Right atrium auricular region (tissue), 2 donors: Measurements from ENCODE around the gene INPP5D. TPM values are rescaled to one million over a fixed set of nuclear protein-coding genes. Genes with fewer than 3 reads are reported as not detected.
"Not testable (repeated sequence)": the region's sequence is repeated elsewhere in the genome, so short reads cannot be mapped to it uniquely, and the experiment has no call there.

Experiments
- DNase-seq: peaks from one replicate; pipeline ENCODE4 v3.0.0-alpha.2; 2019; ENCODE audit warnings: low spot score
- H3K27ac ChIP-seq, 2 donors: fragments of 200-600 bp; sonication (generic); 1 replicate in 1 of 2; 2 replicates in 1 of 2; pipeline ENCODE4 v1.5.1; 2016 to 2019
- H3K27me3 ChIP-seq, 2 donors: fragments of 200-600 bp; sonication (generic); one replicate each; pipeline versions ENCODE4 v1.5.1 to v1.6.0; 2017 to 2019
- H3K36me3 ChIP-seq: fragments of 200-600 bp; sonication (generic); one replicate; pipeline ENCODE4 v1.5.1; 2016
- H3K4me1 ChIP-seq, 2 donors: fragments of 200-600 bp; sonication (generic); one replicate each; pipeline versions ENCODE4 v1.5.1 to v1.6.0; 2017 to 2019
- H3K4me3 ChIP-seq, 2 donors: fragments of 200-600 bp; sonication (generic); 1 replicate in 1 of 2; 2 replicates in 1 of 2; pipeline ENCODE4 v1.5.1; 2017 to 2019; ENCODE audit warnings: mild to moderate bottlenecking in 1 of 2, moderate library complexity in 1 of 2
- H3K9me3 ChIP-seq, 2 donors: fragments of 200-600 bp; sonication (generic); one replicate each; pipeline ENCODE4 v1.5.1; 2019
- total RNA-seq, 2 donors: library from RNA; depleted of rRNA; stranded (reverse); fragments of >200 nt; gene quantifications; one replicate each; pipeline ENCODE4 v1.1.0, GENCODE V29; 2016
- TF ChIP-seq, protein P1 (sequence below), 2 donors: fragments of 200-600 bp; sonication (generic); IDR thresholded peaks; one replicate each; pipeline ENCODE4 v1.5.1; 2019; ENCODE audit warnings: antibody characterized with exemption in 2 of 2

Gene INPP5D
- total RNA-seq, 2 donors from 2014 or later, result 2.9 to 7.0 TPM

DNA sequence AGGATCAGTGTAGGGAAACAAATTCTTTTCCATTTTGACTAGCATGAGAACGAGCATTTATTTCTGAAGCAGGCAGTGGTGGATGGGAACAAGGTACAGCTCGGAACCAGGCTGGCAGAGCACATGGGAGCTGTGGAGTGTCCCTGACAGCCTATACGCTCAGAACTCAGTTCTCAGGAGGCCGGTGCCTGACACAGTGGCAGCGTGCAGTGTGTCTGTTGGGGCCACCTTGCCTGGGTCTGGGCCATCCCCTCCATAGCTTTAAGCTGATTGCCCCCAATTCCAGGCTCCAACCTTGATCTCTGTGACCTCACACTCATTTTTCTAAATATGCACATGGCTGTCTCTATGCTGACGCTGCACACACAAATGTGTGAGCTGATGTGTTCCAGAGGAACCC lies 136.9 kb downstream of the INPP5D start:
- DNase-seq, result no peak
- TF ChIP-seq, protein P1, sequence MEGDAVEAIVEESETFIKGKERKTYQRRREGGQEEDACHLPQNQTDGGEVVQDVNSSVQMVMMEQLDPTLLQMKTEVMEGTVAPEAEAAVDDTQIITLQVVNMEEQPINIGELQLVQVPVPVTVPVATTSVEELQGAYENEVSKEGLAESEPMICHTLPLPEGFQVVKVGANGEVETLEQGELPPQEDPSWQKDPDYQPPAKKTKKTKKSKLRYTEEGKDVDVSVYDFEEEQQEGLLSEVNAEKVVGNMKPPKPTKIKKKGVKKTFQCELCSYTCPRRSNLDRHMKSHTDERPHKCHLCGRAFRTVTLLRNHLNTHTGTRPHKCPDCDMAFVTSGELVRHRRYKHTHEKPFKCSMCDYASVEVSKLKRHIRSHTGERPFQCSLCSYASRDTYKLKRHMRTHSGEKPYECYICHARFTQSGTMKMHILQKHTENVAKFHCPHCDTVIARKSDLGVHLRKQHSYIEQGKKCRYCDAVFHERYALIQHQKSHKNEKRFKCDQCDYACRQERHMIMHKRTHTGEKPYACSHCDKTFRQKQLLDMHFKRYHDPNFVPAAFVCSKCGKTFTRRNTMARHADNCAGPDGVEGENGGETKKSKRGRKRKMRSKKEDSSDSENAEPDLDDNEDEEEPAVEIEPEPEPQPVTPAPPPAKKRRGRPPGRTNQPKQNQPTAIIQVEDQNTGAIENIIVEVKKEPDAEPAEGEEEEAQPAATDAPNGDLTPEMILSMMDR (IDR thresholded peaks at IDR 0.05), result no peak
- Histone ChIP-seq H3K4me1 (no peaks in the 10 kb centered on the region), H3K27me3 (no peaks in the 10 kb centered on the region), H3K27ac (no peak overlapping the region), H3K9me3 (no peaks in the 10 kb centered on the region), H3K36me3 (no peaks in the 10 kb centered on the region), H3K4me3 (no peak overlapping the region)

DNA sequence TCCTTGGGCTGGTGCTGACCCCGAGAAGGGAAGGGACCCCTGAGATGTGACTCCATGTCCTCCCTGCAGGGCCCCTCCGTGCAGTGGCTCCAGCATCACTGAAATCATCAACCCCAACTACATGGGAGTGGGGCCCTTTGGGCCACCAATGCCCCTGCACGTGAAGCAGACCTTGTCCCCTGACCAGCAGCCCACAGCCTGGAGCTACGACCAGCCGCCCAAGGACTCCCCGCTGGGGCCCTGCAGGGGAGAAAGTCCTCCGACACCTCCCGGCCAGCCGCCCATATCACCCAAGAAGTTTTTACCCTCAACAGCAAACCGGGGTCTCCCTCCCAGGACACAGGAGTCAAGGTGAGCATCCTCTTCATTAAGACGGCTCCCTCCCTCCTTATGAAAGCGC lies 137.9 kb downstream of the INPP5D start:
- no peak for DNase-seq
- Histone ChIP-seq H3K9me3 (peaks cover 4 to 8% of the 10 kb centered on the region in 2 donors), H3K27ac (no peak overlapping the region), H3K4me3 (no peak overlapping the region), H3K27me3 (no peaks in the 10 kb centered on the region), H3K36me3 (no peaks in the 10 kb centered on the region), H3K4me1 (no peaks in the 10 kb centered on the region)
- TF ChIP-seq, protein P1 (IDR thresholded peaks at IDR 0.05), result no peak

DNA sequence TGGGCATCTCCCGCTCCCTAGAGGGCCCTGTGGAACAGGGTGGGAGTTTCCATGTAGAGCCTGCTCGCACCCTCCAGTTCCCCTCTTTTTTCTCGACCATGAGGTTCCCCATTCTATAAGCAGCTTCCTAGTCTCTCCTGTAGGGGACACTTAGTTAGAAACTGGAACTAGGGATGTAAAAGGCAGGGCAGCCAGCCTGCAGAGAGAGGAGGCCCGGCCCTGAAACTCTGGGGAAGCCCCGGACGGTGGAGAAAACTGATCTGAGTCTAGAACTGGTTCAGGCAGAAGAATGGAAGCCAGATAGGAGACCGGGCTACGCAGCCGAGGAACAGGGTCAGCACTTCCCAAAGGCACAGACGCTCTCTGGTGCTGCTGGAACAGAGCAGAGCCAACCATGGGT lies 139.7 kb downstream of the INPP5D start:
- Histone ChIP-seq H3K9me3 (peaks cover 6 to 13% of the 10 kb centered on the region in 2 donors), H3K4me1 (no peaks in the 10 kb centered on the region), H3K27ac (no peak overlapping the region), H3K4me3 (no peak overlapping the region), H3K27me3 (no peaks in the 10 kb centered on the region), H3K36me3 (no peaks in the 10 kb centered on the region)
- TF ChIP-seq, protein P1 (IDR thresholded peaks at IDR 0.05), result no peak
- DNase-seq, result no peak

DNA sequence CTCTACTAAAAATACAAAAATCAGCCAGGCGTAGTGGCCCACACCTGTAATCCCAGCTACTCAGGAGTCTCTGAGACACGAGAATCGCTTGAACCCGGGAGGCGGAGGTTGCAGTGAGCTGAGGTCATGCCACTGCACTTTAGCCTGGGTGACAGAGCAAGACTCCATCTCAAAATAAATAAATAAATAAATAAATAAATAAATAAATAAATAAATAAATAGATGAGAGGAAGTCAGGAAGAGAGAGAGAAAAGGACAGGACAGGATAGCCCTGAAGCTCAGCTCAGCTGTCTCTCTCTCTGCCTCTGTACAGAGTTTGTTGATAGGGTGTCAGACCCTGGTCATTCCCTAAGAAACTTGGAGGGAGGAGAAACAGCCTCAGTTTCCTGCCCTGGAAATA lies 140.6 kb downstream of the INPP5D start:
- not testable (repeated sequence) for H3K4me3 ChIP-seq, H3K4me1 ChIP-seq, H3K27me3 ChIP-seq, DNase-seq, H3K36me3 ChIP-seq, H3K27ac ChIP-seq
- peaks cover 6 to 13% of the 10 kb centered on the region in 2 donors for H3K9me3 ChIP-seq

DNA sequence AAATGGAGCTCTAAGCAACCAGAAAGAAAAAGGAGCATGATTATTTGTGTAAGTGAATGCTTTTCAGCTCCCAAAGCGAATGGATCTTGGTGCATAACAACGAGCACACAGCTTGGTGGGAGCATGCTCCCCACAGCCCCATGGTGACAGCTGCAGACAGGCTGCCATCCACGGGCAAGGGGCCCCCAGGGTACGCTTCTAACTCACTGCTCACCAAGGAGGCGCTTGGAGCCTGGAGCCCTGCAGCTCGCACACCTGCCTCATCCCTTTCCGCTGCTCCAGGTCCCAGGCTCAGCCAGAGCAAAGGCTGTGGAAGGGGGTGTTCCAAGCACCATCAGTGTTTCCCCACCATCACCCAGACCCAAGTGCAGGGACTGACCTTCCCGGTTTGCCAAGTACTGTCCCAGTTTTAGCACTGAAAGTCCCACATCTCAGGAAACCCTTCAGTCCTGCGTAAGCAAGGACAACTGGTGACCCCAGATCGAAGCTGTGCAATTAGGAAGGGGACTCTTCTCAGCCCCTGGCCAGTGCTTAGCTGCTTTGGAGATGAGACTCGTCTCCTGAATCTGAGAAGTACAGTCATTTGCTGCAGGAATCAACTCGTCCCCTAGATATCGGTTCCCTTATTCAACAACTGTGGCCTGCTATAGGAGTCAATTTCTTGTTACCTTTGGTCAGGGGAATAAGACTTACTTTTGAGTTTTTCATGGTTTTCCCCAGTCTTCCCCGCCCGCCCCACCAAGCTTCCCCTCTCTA lies 141.3 kb downstream of the INPP5D start:
- peaks cover 6 to 13% of the 10 kb centered on the region in 2 donors for H3K9me3 ChIP-seq
- DNase-seq, result no peak
- no peak overlapping the region for H3K27ac ChIP-seq
- H3K4me3 ChIP-seq, result no peak overlapping the region
- H3K4me1 ChIP-seq, result no peaks in the 10 kb centered on the region
- H3K27me3 ChIP-seq, result no peaks in the 10 kb centered on the region
- TF ChIP-seq, protein P1 (IDR thresholded peaks at IDR 0.05), result no peak
- no peaks in the 10 kb centered on the region for H3K36me3 ChIP-seq

DNA sequence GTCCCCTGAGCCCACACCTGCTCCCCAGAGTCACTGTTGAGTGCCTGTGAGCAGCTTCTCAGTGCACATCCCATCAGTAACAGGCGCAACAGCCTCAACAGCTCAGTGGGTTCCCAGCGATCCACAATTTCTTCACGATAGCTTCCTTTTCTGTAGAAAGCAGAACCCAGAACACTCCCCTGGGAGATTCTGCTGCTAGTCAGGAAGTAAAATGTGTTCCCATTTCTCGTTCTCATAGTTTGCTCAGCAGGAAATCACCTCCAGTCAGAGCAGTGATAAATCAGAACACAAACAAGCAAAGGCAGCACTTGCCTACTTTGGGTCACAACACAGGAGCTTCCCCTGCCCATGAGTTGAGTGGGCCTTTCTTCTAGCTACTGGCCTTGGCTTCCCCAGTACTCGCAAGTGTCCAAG lies 142.4 kb downstream of the INPP5D start:
- TF ChIP-seq, protein P1 (IDR thresholded peaks at IDR 0.05), result no peak
- peaks cover 6 to 13% of the 10 kb centered on the region in 2 donors for H3K9me3 ChIP-seq
- no peaks in the 10 kb centered on the region for H3K36me3 ChIP-seq
- no peaks in the 10 kb centered on the region for H3K4me1 ChIP-seq
- DNase-seq, result no peak
- H3K27me3 ChIP-seq, result no peaks in the 10 kb centered on the region
- no peak overlapping the region for H3K27ac ChIP-seq
- no peak overlapping the region for H3K4me3 ChIP-seq
